ENCODE results near the gene MTCH2. TPM values are rescaled to one million over a fixed set of nuclear protein-coding genes. Genes with fewer than 3 reads are reported as not detected.

MTCH2 gene
- total RNA-seq, 1 donor from 2014 or later: 75.7 TPM

DNA sequence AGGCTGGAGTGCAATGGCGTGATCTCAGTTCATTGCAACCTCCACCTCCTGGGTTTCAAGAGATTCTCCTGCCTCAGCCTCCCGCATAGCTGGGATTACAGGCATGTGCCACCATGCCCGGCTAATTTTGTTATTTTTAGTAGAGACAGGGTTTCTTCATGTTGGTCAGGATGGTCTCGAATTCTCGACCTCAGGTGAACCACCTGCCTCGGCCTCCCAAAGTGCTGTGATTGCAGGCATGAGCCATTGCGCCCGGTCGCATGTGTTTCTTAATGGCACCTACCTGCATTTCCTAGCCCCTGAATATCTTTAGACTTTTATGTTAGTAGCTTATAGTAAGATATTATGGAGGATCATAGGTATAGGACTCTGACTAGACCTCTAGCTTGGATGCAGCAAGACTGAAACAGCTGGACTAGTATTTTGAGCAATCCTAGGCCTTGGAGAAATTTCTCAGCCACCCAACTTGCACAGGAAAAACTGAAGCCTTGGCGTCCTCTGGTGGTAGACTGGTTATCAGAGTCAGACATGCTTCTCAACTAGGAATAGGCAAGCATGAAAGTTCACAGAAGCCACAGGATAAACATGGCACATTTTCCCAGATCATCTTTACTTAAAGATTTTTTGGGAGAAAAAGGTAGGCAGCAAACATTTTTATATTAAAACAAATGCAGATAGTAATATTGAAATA, 25.5 kb downstream of the MTCH2 start:
- H3K9me3 Mint-ChIP-seq (ENCODE audit: low read depth): no peaks in the 10 kb centered on the region
- TF ChIP-seq, protein P1, sequence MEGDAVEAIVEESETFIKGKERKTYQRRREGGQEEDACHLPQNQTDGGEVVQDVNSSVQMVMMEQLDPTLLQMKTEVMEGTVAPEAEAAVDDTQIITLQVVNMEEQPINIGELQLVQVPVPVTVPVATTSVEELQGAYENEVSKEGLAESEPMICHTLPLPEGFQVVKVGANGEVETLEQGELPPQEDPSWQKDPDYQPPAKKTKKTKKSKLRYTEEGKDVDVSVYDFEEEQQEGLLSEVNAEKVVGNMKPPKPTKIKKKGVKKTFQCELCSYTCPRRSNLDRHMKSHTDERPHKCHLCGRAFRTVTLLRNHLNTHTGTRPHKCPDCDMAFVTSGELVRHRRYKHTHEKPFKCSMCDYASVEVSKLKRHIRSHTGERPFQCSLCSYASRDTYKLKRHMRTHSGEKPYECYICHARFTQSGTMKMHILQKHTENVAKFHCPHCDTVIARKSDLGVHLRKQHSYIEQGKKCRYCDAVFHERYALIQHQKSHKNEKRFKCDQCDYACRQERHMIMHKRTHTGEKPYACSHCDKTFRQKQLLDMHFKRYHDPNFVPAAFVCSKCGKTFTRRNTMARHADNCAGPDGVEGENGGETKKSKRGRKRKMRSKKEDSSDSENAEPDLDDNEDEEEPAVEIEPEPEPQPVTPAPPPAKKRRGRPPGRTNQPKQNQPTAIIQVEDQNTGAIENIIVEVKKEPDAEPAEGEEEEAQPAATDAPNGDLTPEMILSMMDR (IDR thresholded peaks at IDR 0.05; ENCODE audit: unreplicated experiment): peak; percentile 62

DNA sequence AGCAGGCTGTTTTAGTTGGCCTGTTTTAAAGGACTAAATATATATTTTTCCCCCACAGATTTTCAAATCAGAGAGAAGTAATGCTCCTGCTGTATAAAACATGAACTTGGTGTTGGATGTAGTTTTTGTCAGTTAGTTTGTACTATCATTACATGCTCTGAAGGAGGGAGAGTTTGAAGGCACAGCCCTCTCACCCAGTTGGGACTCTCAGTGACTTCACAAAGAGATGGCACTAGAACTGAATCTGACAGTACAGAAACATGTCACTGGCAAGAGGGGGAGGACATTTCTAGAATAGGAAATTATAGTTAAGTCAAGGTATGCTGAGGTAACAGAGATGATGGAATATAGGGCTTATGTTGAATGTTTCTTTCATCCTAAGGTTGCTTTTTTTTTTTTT, 27.1 kb downstream of the MTCH2 start:
- peaks cover 5% of the 10 kb centered on the region for H3K36me3 Mint-ChIP-seq (ENCODE audit: insufficient read depth)
- TF ChIP-seq, protein P1 (IDR thresholded peaks at IDR 0.05; ENCODE audit: unreplicated experiment): no peak
- no peaks in the 10 kb centered on the region for H3K27me3 Mint-ChIP-seq
- no peaks in the 10 kb centered on the region for H3K9me3 Mint-ChIP-seq (ENCODE audit: low read depth)
- DNase-seq (ENCODE audit: low spot score, unreplicated experiment): no peak
- H3K4me3 Mint-ChIP-seq (ENCODE audit: low read depth): no peak overlapping the region
- no peak overlapping the region for H3K27ac Mint-ChIP-seq
- H3K4me1 Mint-ChIP-seq (ENCODE audit: low read depth): no peaks in the 10 kb centered on the region

More for the DNA sequence above, 25.5 kb downstream of the MTCH2 start:
- DNase-seq (ENCODE audit: low spot score, unreplicated experiment): no peak
- Mint-ChIP-seq H3K27me3 (no peaks in the 10 kb centered on the region), H3K4me3 (ENCODE audit: low read depth) (no peak overlapping the region), H3K4me1 (ENCODE audit: low read depth) (no peaks in the 10 kb centered on the region), H3K27ac (no peak overlapping the region), H3K36me3 (ENCODE audit: insufficient read depth) (peaks cover 6% of the 10 kb centered on the region)

DNA sequence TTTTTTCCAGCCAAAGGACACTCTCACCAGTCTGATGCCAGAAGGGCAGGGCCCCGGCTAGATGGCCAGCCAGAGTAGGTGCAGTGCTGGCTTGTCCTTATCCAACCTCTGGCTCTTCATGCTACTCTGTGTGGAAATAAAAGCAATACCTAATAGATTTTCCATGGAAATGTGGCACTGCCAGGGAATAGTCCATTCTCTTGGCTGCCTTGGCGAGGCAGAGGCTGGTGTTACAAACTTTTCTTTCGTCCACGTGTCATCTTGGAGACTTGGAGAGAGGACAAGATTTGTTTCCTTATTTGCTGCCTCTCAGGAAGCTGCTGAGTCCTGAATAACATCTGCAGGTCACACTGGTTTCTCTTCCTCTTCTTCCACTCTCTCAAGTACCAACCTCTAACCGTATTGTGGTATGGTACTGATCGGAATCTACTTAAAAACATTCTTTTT, 31.0 kb downstream of the MTCH2 start:
- peaks cover 2% of the 10 kb centered on the region for H3K4me1 Mint-ChIP-seq (ENCODE audit: low read depth)

DNA sequence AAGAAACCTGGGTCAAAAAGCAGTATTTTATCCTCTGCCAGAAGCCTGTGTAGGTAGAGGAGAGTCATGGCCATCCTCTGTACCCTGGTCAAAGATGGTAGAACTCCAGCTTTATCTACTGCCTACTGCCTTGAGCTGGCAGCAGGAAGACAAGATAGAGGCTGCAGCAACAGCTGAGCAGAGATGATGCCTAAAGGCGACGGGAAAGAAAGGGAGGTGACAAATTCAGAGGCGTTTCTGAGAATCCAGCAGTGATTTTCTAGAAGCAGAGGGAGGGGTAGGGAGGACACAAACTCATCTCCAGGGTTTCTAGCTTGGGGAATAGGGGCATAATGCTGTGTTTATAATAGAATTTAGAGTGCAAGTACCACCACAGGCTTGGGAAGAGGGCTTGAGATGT, 32.7 kb downstream of the MTCH2 start:
- Mint-ChIP-seq H3K4me1 (ENCODE audit: low read depth) (peaks cover 9% of the 10 kb centered on the region), H3K27ac (no peak overlapping the region), H3K36me3 (ENCODE audit: insufficient read depth) (no peaks in the 10 kb centered on the region), H3K4me3 (ENCODE audit: low read depth) (no peak overlapping the region), H3K9me3 (ENCODE audit: low read depth) (no peaks in the 10 kb centered on the region), H3K27me3 (no peaks in the 10 kb centered on the region)
- no peak for DNase-seq (ENCODE audit: low spot score, unreplicated experiment)
- TF ChIP-seq, protein P1 (IDR thresholded peaks at IDR 0.05; ENCODE audit: unreplicated experiment): no peak

More for the DNA sequence above, 31.0 kb downstream of the MTCH2 start:
- no peak for DNase-seq (ENCODE audit: low spot score, unreplicated experiment)
- Mint-ChIP-seq H3K27me3 (no peaks in the 10 kb centered on the region), H3K9me3 (ENCODE audit: low read depth) (no peaks in the 10 kb centered on the region), H3K4me3 (ENCODE audit: low read depth) (no peak overlapping the region), H3K27ac (no peak overlapping the region), H3K36me3 (ENCODE audit: insufficient read depth) (no peaks in the 10 kb centered on the region)
- TF ChIP-seq, protein P1 (IDR thresholded peaks at IDR 0.05; ENCODE audit: unreplicated experiment): no peak

DNA sequence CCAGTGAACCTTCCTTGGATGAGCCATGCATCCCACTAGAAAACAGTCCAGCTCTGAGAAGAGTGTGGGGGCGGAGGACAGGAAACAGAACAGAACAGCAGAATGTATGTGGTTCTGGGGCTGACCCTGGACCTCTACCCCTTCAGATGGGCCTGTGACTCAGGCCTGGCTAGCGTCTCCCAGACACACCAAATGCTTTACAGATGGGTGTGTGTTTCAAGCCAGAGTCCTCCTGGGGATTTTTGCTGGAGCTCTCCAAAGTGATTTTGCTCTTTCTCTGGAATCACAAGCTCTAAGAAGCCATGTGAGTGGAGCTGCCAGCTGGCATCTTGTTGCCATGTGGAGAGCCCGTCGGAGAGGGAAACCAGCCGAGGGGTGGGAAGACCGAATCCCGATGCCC, 35.0 kb downstream of the MTCH2 start:
- H3K9me3 Mint-ChIP-seq (ENCODE audit: low read depth): no peaks in the 10 kb centered on the region
- no peak overlapping the region for H3K27ac Mint-ChIP-seq
- no peaks in the 10 kb centered on the region for H3K27me3 Mint-ChIP-seq
- no peak overlapping the region for H3K4me3 Mint-ChIP-seq (ENCODE audit: low read depth)
- TF ChIP-seq, protein P1 (IDR thresholded peaks at IDR 0.05; ENCODE audit: unreplicated experiment): no peak
- peaks cover 9% of the 10 kb centered on the region for H3K4me1 Mint-ChIP-seq (ENCODE audit: low read depth)
- no peak for DNase-seq (ENCODE audit: low spot score, unreplicated experiment)
- H3K36me3 Mint-ChIP-seq (ENCODE audit: insufficient read depth): no peaks in the 10 kb centered on the region

Data from progenitor cell of endocrine pancreas (in vitro differentiated cells).